Gastrocnemius medialis (tissue), 4 donors: ENCODE results near the gene TMEM217. TPM values are rescaled to one million over a fixed set of nuclear protein-coding genes. Genes with fewer than 3 reads are reported as not detected.

Source experiments
- ATAC-seq, 2 donors: fragments of 150-250 bp; one replicate each; pipeline ENCODE4 v1.9.1; 2016
- DNase-seq, 2 donors: peaks; one replicate each; pipeline ENCODE4 v3.0.0-alpha.2; 2019
- H3K27ac ChIP-seq, 4 donors: fragments of 200-600 bp; sonication (generic); 1 replicate in 1 of 4; 2 replicates in 3 of 4; pipeline ENCODE4 v1.5.1; 2016 to 2018; ENCODE audit warnings: mild to moderate bottlenecking in 2 of 4, moderate library complexity in 1 of 4
- H3K27me3 ChIP-seq, 3 donors: fragments of 200-600 bp; sonication (generic) in 2 of 3; 1 replicate in 1 of 3; 2 replicates in 2 of 3; pipeline versions ENCODE4 v1.5.1 to v1.6.0; 2016 to 2019; ENCODE audit warnings: mild to moderate bottlenecking in 1 of 3, moderate library complexity in 1 of 3
- H3K36me3 ChIP-seq, 2 donors: fragments of 200-600 bp; sonication (generic) in 1 of 2; one replicate each; pipeline ENCODE4 v1.5.1; 2017 to 2018
- H3K4me1 ChIP-seq, 2 donors: fragments of 200-600 bp; sonication (generic) in 1 of 2; one replicate each; pipeline ENCODE4 v1.5.1; 2016 to 2017; ENCODE audit warnings: mild to moderate bottlenecking in 2 of 2
- H3K4me3 ChIP-seq, 4 donors: fragments of 200-600 bp; sonication (generic) in 3 of 4; 1 replicate in 1 of 4; 2 replicates in 3 of 4; pipeline ENCODE4 v1.5.1; 2016 to 2019; ENCODE audit warnings: mild to moderate bottlenecking in 2 of 4
- H3K9me3 ChIP-seq, 3 donors: fragments of 200-600 bp; sonication (generic) in 2 of 3; 1 replicate in 1 of 3; 2 replicates in 2 of 3; pipeline ENCODE4 v1.5.1; 2016 to 2019
- POLR2A ChIP-seq, 2 donors: fragments of 450-650 bp; IDR thresholded peaks; one replicate each; pipeline ENCODE4 v1.6.1; 2017; ENCODE audit warnings: antibody characterized with exemption in 2 of 2, mild to moderate bottlenecking in 2 of 2, moderate library complexity in 2 of 2
- in situ Hi-C, 4 donors: fragments of 200-750 bp; cut with MboI; loops; one replicate each; pipeline versions ENCODE4 v1.15.0 to v1.8.0; 2017; ENCODE audit warnings: low sequenced_read_pairs in 4 of 4
- intact Hi-C: fragments of 100-400 bp; cut with DNase I; formaldehyde crosslinking; loops from one replicate; pipeline ENCODE4 v1.15.1; 2023; ENCODE audit warnings: low total_unique reads
- total RNA-seq, 4 donors: library from RNA; depleted of rRNA; stranded (reverse); fragments of >200 nt; gene quantifications; one replicate each; pipeline versions ENCODE4 v1.1.0 to v1.2.3, GENCODE V29; 2016
- TF ChIP-seq, protein P1 (sequence below), 5 experiments: fragments of 450-650 bp in 3 of 5; fragments of 200-600 bp in 2 of 5; sonication (generic) in 2 of 5; IDR thresholded peaks in 4 of 5; conservative IDR thresholded peaks in 1 of 5; 1 replicate in 4 of 5; 2 replicates in 1 of 5; pipeline ENCODE4 v1.5.1; 2016 to 2019; ENCODE audit warnings: antibody characterized with exemption in 5 of 5, mild to moderate bottlenecking in 3 of 5, moderate library complexity in 3 of 5

TMEM217 gene
- total RNA-seq, 4 donors from 2014 or later = 0.22 TPM; not detected in 3

DNA sequence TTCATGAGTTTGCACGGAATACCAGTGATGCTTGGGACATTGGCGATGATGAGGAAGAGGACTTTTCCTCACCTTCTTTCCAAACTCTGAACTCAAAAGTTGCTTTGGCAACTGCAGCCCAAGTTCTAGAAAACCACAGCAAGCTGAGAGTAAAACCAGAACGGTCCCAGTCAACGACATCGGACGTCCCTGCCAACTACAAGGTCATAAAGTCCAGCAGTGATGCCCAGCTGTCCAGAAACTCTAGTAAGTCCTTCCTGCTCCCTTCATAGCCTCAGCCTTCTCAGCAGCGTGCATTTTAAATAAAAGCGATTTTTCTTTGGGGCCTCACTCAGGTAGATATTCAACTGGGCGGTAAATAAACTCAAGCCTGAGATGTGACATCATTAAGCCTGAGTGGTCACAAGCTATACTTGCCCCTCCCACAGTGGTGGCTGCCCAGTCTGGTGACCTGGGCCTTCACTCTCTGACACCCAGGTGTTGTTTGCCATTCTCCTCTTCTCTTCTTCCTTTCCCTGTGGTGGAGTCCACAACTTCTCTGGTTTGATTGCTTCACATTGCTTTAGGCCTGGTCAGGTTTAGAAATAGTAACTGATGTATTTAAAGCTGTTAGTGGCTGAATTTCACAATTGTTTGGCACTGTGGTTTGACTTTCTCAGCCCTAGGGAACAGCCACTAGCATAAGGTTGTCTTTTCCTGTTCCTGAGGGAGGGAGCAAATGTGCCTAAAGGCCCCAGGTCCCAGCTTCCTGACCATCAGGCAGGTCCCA is 21.6 kb upstream of the TMEM217 start:
- TF ChIP-seq, protein P1, sequence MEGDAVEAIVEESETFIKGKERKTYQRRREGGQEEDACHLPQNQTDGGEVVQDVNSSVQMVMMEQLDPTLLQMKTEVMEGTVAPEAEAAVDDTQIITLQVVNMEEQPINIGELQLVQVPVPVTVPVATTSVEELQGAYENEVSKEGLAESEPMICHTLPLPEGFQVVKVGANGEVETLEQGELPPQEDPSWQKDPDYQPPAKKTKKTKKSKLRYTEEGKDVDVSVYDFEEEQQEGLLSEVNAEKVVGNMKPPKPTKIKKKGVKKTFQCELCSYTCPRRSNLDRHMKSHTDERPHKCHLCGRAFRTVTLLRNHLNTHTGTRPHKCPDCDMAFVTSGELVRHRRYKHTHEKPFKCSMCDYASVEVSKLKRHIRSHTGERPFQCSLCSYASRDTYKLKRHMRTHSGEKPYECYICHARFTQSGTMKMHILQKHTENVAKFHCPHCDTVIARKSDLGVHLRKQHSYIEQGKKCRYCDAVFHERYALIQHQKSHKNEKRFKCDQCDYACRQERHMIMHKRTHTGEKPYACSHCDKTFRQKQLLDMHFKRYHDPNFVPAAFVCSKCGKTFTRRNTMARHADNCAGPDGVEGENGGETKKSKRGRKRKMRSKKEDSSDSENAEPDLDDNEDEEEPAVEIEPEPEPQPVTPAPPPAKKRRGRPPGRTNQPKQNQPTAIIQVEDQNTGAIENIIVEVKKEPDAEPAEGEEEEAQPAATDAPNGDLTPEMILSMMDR (IDR thresholded peaks at IDR 0.05 in 4 of 5, conservative IDR thresholded peaks at IDR 0.05 in 1 of 5) = no peak
- TF ChIP-seq POLR2A (IDR thresholded peaks at IDR 0.05) = peak; percentile 25 to 52
- Histone ChIP-seq H3K4me3 (peak overlapping the region in 3 of 4 donors; percentile 6 to 16 (median 10)), H3K4me1 (peaks cover 84 to 90% of the 10 kb centered on the region in 2 donors), H3K27ac (peak overlapping the region; percentile 92 to 97 (median 94)), H3K27me3 (no peaks in the 10 kb centered on the region), H3K36me3 (peaks cover 0 to under 1% of the 10 kb centered on the region in 2 donors), H3K9me3 (no peaks in the 10 kb centered on the region)
- intact Hi-C loops (loop anchor here (10.0 kb wide), 1 partner anchor 515 kb away; no protein-coding TSS in a partner anchor), in situ Hi-C loops (no loop called here)
- DNase-seq = peak; percentile 82 to 90
- ATAC-seq = peak; percentile 82

DNA sequence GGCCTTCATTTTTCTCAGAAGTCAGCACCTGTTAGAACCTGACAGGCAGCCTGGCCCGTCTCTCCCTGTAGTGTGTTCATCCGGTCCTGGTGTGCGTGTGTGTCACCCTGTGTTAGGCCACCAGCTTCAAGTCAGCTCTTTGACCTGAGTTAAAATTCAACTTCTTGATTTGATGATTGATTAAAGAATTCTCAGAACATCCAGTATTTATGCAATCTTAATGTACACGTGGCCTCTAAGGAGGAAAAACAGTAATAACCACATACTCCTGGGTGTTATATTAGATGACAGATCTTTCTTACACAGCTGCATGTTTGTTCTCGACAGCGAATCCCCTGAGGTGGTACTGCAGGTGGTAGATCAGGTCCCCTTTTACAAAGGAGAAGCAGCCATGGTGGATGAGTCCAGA is 19.1 kb upstream of the TMEM217 start:
- ATAC-seq (no peak), DNase-seq (no peak)
- H3K9me3 ChIP-seq = no peaks in the 10 kb centered on the region
- peak overlapping the region in 2 of 4 donors; percentile 95 to 97 for H3K27ac ChIP-seq
- in situ Hi-C loops (no loop called here), intact Hi-C loops (no loop called here)
- no peaks in the 10 kb centered on the region for H3K27me3 ChIP-seq
- H3K4me3 ChIP-seq = no peak overlapping the region
- TF ChIP-seq, protein P1 (IDR thresholded peaks at IDR 0.05 in 4 of 5, conservative IDR thresholded peaks at IDR 0.05 in 1 of 5) = no peak
- TF ChIP-seq POLR2A (IDR thresholded peaks at IDR 0.05) = no peak
- peaks cover 80 to 81% of the 10 kb centered on the region in 2 donors for H3K4me1 ChIP-seq
- no peaks in the 10 kb centered on the region for H3K36me3 ChIP-seq

DNA sequence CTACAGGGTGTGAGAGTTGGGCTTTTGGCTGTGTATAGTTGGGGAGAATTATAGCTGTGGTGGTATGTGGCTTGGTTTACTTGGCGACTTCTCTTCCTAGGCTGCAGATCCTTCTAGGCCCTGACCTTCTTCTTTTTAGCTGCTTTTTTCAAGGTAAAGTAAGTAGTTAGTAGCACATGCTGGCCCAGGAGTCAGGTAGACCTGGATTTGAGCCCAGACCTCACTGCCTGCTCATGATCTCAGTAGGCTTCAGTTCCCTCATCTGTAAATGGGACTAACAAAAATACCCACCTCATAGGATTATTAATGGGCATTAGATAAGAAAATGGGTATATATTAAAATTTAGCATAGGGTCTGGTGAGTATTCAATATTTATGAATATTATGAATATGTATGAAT is 17.4 kb upstream of the TMEM217 start:
- Histone ChIP-seq H3K36me3 (no peaks in the 10 kb centered on the region), H3K27me3 (no peaks in the 10 kb centered on the region), H3K9me3 (no peaks in the 10 kb centered on the region), H3K4me3 (no peak overlapping the region), H3K27ac (peak overlapping the region in 3 of 4 donors; percentile 36 to 54 (median 44)), H3K4me1 (peaks cover 74 to 79% of the 10 kb centered on the region in 2 donors)
- in situ Hi-C loops (no loop called here), intact Hi-C loops (no loop called here)
- TF ChIP-seq, protein P1 (IDR thresholded peaks at IDR 0.05 in 4 of 5, conservative IDR thresholded peaks at IDR 0.05 in 1 of 5) = no peak
- no peak for TF ChIP-seq POLR2A (IDR thresholded peaks at IDR 0.05)
- ATAC-seq (no peak), DNase-seq (peak; percentile 17 to 41)

DNA sequence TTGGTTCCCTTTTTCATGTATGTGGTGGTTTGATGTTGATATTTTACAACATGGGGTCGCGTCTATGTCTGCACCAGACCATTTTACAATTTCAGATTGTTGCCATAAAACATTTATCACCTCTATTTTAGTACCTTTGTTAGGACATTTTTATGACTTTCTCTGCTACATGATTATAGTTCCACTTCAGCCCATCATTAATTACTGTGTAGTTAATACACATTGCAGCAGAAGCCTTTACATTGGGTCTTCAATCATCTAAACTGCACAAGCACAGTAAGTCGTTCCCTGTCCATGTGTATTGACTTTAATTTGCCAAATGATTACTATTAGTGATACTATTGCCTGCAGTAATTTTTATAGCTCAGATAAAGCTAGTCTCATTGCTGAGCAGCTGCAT is 15.7 kb upstream of the TMEM217 start:
- Histone ChIP-seq H3K9me3 (no peaks in the 10 kb centered on the region), H3K4me1 (peaks cover 60 to 66% of the 10 kb centered on the region in 2 donors), H3K27me3 (no peaks in the 10 kb centered on the region), H3K36me3 (peaks cover 0 to 7% of the 10 kb centered on the region in 2 donors), H3K27ac (no peak overlapping the region), H3K4me3 (no peak overlapping the region)
- TF ChIP-seq, protein P1 (IDR thresholded peaks at IDR 0.05 in 4 of 5, conservative IDR thresholded peaks at IDR 0.05 in 1 of 5) = no peak
- intact Hi-C loops (no loop called here), in situ Hi-C loops (no loop called here)
- ATAC-seq (no peak), DNase-seq (no peak)
